Esophagus muscularis mucosa (tissue), 4 donors: ENCODE data around the gene BRDT. TPM values are rescaled to one million over a fixed set of nuclear protein-coding genes. Genes with fewer than 3 reads are reported as not detected.

Experiments
- DNase-seq: peaks from one replicate; pipeline ENCODE4 v3.0.0-alpha.2; 2017; ENCODE audit errors: extremely low spot score
- H3K27ac ChIP-seq, 4 donors: fragments of 200-600 bp; sonication (generic); replicated peaks in 1 of 4; 1 replicate in 3 of 4; 2 replicates in 1 of 4; pipeline ENCODE4 v1.5.1; 2016 to 2019; ENCODE audit warnings: mild to moderate bottlenecking in 1 of 4
- H3K27me3 ChIP-seq, 4 donors: fragments of 200-600 bp; sonication (generic); one replicate each; pipeline versions ENCODE4 v1.5.1 to v1.6.0; 2016 to 2019
- H3K36me3 ChIP-seq, 4 donors: fragments of 200-600 bp; sonication (generic); one replicate each; pipeline ENCODE4 v1.5.1; 2016 to 2019
- H3K4me1 ChIP-seq, 4 donors: fragments of 200-600 bp; sonication (generic); one replicate each; pipeline ENCODE4 v1.5.1; 2016 to 2019
- H3K4me3 ChIP-seq, 4 donors: fragments of 200-600 bp; sonication (generic); 1 replicate in 2 of 4; 2 replicates in 2 of 4; pipeline ENCODE4 v1.5.1; 2016 to 2019; ENCODE audit warnings: mild to moderate bottlenecking in 4 of 4, moderate library complexity in 1 of 4
- H3K9me3 ChIP-seq, 4 donors: fragments of 200-600 bp; sonication (generic); 1 replicate in 3 of 4; 2 replicates in 1 of 4; pipeline ENCODE4 v1.5.1; 2016 to 2019
- CTCF ChIP-seq, 3 experiments: fragments of 200-600 bp in 2 of 3; fragments of 450-650 bp in 1 of 3; sonication (generic) in 2 of 3; IDR thresholded peaks; one replicate each; pipeline ENCODE4 v1.5.1; 2017 to 2019; ENCODE audit warnings: antibody characterized with exemption in 3 of 3, mild to moderate bottlenecking in 2 of 3, moderate library complexity in 1 of 3
- EP300 ChIP-seq: sonication (generic); formaldehyde crosslinking; IDR thresholded peaks from one replicate; pipeline ENCODE4 v1.6.1; 2017; ENCODE audit warnings: antibody characterized with exemption
- POLR2A ChIP-seq: fragments of 450-650 bp; IDR thresholded peaks from one replicate; pipeline ENCODE4 v1.6.1; 2017; ENCODE audit warnings: antibody characterized with exemption, moderate library complexity, mild to moderate bottlenecking, low read depth
- POLR2AphosphoS5 ChIP-seq, 2 donors: sonication (generic); formaldehyde crosslinking; IDR thresholded peaks; one replicate each; pipeline ENCODE4 v1.6.1; 2017; ENCODE audit warnings: antibody characterized with exemption in 2 of 2
- WGBS: methylation state at CpG from one replicate; pipeline ENCODE4 v1.1.5; 2018; 5-methylcytosine and 5-hydroxymethylcytosine counted together
- intact Hi-C: fragments of 100-400 bp; cut with DNase I; formaldehyde crosslinking; loops from one replicate; pipeline ENCODE4 v1.15.1; 2023
- total RNA-seq, 4 donors: library from RNA; depleted of rRNA; stranded (reverse); fragments of >200 nt; gene quantifications; one replicate each; pipeline versions ENCODE4 v1.1.0 to v1.2.1, GENCODE V29; 2016

Gene BRDT
- total RNA-seq, 4 donors from 2014 or later, result not detected

GRCh38 chr1:91968334-91968733, 19.1 kb downstream of the BRDT start:
- TF ChIP-seq POLR2A, result no peak
- no peak for TF ChIP-seq CTCF (IDR thresholded peaks at IDR 0.05)
- TF ChIP-seq POLR2AphosphoS5 (IDR thresholded peaks at IDR 0.05), result no peak
- no peak for TF ChIP-seq EP300
- 89% methylated on average over 2 of the region's 2 CpGs for WGBS
- Histone ChIP-seq H3K4me1 (no peaks in the 10 kb centered on the region), H3K4me3 (no peak overlapping the region), H3K27me3 (no peaks in the 10 kb centered on the region), H3K36me3 (no peaks in the 10 kb centered on the region), H3K9me3 (no peaks in the 10 kb centered on the region), H3K27ac (no peak overlapping the region)
- intact Hi-C loops, result no loop called here
- no peak for DNase-seq

DNA sequence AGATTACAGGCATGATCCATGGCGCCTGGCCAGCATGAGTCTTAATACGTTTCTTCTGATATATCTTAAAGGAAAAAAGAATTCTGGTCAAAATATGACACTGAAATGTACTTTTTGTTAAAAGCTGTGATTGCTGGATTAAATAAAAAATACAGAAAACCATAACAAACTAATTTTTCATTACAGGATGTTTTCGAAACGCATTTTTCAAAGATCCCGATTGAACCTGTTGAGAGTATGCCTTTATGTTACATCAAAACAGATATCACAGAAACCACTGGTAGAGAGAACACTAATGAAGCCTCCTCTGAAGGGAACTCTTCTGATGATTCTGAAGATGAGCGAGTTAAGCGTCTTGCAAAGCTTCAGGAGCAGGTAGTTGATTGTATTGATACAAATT, 30.2 kb downstream of the BRDT start:
- WGBS, result 89% methylated on average over 7 of the region's 7 CpGs
- TF ChIP-seq CTCF (IDR thresholded peaks at IDR 0.05) (no peak), POLR2A (no peak), POLR2AphosphoS5 (IDR thresholded peaks at IDR 0.05) (no peak), EP300 (no peak)
- DNase-seq, result no peak
- H3K9me3 ChIP-seq, result no peaks in the 10 kb centered on the region
- intact Hi-C loops, result no loop called here
- H3K36me3 ChIP-seq, result no peaks in the 10 kb centered on the region
- no peaks in the 10 kb centered on the region for H3K4me1 ChIP-seq
- H3K27ac ChIP-seq, result no peak overlapping the region
- H3K27me3 ChIP-seq, result no peaks in the 10 kb centered on the region
- H3K4me3 ChIP-seq, result no peak overlapping the region

GRCh38 chr1:91980663-91981062, 31.5 kb downstream of the BRDT start:
- intact Hi-C loops, result no loop called here
- TF ChIP-seq EP300 (no peak), POLR2A (no peak), POLR2AphosphoS5 (IDR thresholded peaks at IDR 0.05) (no peak), CTCF (IDR thresholded peaks at IDR 0.05) (no peak)
- Histone ChIP-seq H3K9me3 (no peaks in the 10 kb centered on the region), H3K36me3 (no peaks in the 10 kb centered on the region), H3K27ac (no peak overlapping the region), H3K4me3 (no peak overlapping the region), H3K27me3 (no peaks in the 10 kb centered on the region), H3K4me1 (no peaks in the 10 kb centered on the region)
- no peak for DNase-seq
- WGBS, result 66% methylated on average over 3 of the region's 3 CpGs

- Histone ChIP-seq H3K4me1 (no peaks in the 10 kb centered on the region), H3K9me3 (no peaks in the 10 kb centered on the region), H3K36me3 (no peaks in the 10 kb centered on the region), H3K4me3 (no peak overlapping the region), H3K27ac (no peak overlapping the region), H3K27me3 (no peaks in the 10 kb centered on the region)
- 39% methylated on average over 1 of the region's 1 CpG for WGBS
- no peak for DNase-seq
- no peak for TF ChIP-seq POLR2A
- TF ChIP-seq EP300, result no peak
- TF ChIP-seq CTCF (IDR thresholded peaks at IDR 0.05), result no peak
- intact Hi-C loops, result no loop called here
Observed at GRCh38 chr1:91981996-91982609, 32.9 kb downstream of the BRDT start.

DNA sequence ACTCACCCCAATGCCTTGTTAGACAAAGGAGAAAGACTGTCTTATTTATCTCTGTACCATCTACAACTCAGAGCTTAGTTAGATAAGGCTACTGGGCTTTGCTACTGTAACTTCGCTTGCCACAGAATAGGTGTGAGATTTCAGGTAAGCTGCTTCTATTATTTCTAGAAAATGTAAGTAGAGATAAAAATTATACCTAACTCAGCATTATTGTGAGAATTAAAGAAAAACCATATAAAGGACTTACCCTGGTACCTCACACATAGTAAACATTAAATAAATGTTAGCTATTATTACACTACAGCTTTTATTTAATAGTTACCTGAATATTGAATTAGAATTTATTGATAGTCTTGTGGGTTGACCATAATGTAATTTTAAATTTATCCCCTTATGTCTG, 44.1 kb downstream of the BRDT start:
- H3K9me3 ChIP-seq, result no peaks in the 10 kb centered on the region

More for the DNA sequence above, 44.1 kb downstream of the BRDT start:
- Histone ChIP-seq H3K27ac (no peak overlapping the region), H3K36me3 (no peaks in the 10 kb centered on the region), H3K4me1 (no peaks in the 10 kb centered on the region), H3K27me3 (no peaks in the 10 kb centered on the region), H3K4me3 (no peak overlapping the region)
- 100% methylated on average over 1 of the region's 1 CpG for WGBS
- intact Hi-C loops, result no loop called here
- TF ChIP-seq POLR2AphosphoS5 (IDR thresholded peaks at IDR 0.05) (no peak), CTCF (IDR thresholded peaks at IDR 0.05) (no peak), POLR2A (no peak), EP300 (no peak)
- no peak for DNase-seq
